ENCODE data around the gene ALB. TPM values are rescaled to one million over a fixed set of nuclear protein-coding genes. Genes with fewer than 3 reads are reported as not detected.

The ALB gene
- total and polyA plus RNA-seq, 5 experiments from 2014 or later = 0.73 to 0.88 TPM; not detected in 3

DNA sequence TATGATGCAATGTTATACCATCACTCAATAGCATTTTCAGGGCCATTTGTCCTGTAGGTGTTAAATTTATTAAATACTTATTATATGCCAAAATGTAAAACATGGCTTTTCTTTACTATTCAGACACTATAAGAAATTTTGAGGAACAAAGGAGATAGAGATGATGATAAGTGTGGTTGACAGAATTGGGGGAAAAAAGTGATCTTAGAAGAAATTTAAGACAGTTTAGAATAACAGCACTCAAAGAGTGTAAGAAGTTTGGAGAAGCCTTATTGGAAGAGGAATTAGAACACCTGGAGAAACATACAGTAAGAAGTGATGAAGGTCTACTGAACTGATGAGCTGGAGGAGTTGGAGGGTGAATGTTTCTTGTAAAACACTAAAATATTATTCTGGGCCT is 19.1 kb downstream of the ALB start:
- Mint-ChIP-seq H3K4me3 (no peak overlapping the region), H3K9me3 (peaks cover 0 to 2% (median 0%) of the 10 kb centered on the region in 9 donors), H3K27ac (no peak overlapping the region), H3K36me3 (no peaks in the 10 kb centered on the region), H3K27me3 (peaks cover 0 to 7% (median 3%) of the 10 kb centered on the region in 5 donors), H3K4me1 (no peaks in the 10 kb centered on the region)
- no peak for DNase-seq
- no peak for ATAC-seq
- POLR2A ChIA-PET = no interaction called here

DNA sequence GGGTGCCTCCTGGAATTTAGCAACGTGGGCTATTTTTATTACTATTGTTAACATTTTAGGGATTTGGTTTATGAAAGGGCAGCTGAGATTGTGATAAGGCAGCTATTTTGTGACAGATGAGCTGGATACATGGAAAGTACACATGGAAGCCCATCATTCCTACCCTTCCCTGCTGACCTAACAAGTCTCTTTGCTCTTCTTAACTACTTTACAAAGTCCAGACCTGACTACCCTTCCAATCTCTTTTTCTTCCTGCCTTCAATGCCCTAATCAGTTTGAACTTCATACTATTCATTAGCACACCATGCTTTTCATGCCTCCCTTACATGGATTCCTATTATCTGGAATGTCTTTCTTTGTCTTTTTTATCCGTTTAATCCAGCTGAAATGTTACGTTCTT is 22.6 kb downstream of the ALB start:
- no peaks in the 10 kb centered on the region for H3K36me3 Mint-ChIP-seq
- H3K9me3 Mint-ChIP-seq = peaks cover 0 to 2% (median 0%) of the 10 kb centered on the region in 9 donors
- no peak for ATAC-seq
- no peaks in the 10 kb centered on the region for H3K4me1 Mint-ChIP-seq
- no peak for DNase-seq
- H3K27me3 Mint-ChIP-seq = peaks cover 0 to 9% (median 3%) of the 10 kb centered on the region in 5 donors
- H3K27ac Mint-ChIP-seq = no peak overlapping the region
- H3K4me3 Mint-ChIP-seq = no peak overlapping the region
- POLR2A ChIA-PET = no interaction called here

DNA sequence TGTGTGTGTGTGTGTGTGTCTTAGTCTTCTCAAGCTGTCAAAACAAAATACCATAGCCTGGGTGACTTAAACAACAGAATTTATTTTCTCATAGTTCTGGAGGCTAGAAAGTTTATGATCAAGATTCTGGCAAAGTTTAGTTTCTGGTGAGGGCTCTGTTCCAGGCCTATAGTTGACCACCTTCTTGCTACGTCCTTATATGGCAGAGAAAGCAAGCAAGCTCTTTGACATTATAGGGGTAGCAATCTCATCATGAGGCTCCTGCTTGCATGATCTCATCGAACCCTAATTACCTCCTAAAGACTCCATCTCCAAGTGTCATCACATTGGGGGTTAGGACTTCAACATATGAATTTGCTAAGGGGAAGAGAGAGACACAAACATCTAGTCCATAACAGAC is 25.0 kb downstream of the ALB start:
- DNase-seq (no peak), ATAC-seq (no peak)
- H3K9me3 Mint-ChIP-seq = no peaks in the 10 kb centered on the region
- H3K27ac Mint-ChIP-seq = no peak overlapping the region
- no peaks in the 10 kb centered on the region for H3K36me3 Mint-ChIP-seq
- H3K4me1 Mint-ChIP-seq = no peaks in the 10 kb centered on the region
- no peak overlapping the region for H3K4me3 Mint-ChIP-seq
- H3K27me3 Mint-ChIP-seq = peaks cover 0 to 13% (median 3%) of the 10 kb centered on the region in 5 donors
- POLR2A ChIA-PET = no interaction called here

DNA sequence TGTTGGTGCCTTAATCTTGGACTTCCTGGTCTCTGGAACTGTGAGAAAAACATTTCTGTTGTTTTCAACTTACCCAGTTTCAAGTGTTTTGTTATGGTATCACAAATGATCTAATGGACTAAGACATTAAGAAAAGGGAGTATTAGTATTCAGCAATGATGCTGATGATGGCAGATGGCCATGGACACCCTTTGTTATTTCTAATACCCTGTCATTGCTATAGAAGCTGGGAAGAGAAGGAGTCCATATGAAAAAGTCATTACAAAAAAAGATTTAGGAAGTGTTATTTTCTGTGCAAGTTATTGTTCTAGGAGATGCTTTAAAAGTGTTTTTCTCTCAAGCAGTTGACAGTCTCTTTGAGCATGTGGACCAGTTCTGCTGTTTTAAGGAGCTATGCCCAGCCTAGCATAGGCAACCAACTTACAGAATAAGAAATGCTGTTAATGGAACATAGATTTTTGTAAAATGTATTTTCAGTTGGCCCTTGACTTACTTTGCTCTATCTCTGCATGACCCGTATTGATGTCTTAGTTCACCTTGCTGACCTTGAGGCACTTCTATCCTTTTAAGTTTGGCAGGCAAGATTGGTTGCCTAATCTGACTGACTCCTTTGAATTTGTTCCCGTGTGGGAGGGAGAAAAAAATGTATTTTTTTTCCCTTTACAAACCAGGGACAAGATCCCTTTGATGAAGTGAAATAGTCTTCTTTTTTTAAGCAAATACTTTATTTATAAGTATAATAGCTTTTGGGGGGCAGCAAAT is 25.9 kb downstream of the ALB start:
- ATAC-seq (no peak), DNase-seq (no peak)
- H3K27ac Mint-ChIP-seq = no peak overlapping the region
- no peaks in the 10 kb centered on the region for H3K36me3 Mint-ChIP-seq
- H3K27me3 Mint-ChIP-seq = peaks cover 0 to 13% (median 5%) of the 10 kb centered on the region in 5 donors
- H3K4me3 Mint-ChIP-seq = no peak overlapping the region
- POLR2A ChIA-PET = no interaction called here
- no peaks in the 10 kb centered on the region for H3K9me3 Mint-ChIP-seq
- H3K4me1 Mint-ChIP-seq = no peaks in the 10 kb centered on the region

DNA sequence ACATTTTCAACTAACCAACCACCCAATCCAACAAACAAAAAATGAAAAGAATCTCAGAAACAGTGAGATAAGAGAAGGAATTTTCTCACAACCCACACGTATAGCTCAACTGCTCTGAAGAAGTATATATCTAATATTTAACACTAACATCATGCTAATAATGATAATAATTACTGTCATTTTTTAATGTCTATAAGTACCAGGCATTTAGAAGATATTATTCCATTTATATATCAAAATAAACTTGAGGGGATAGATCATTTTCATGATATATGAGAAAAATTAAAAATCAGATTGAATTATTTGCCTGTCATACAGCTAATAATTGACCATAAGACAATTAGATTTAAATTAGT is 27.7 kb downstream of the ALB start:
- no peaks in the 10 kb centered on the region for H3K36me3 Mint-ChIP-seq
- POLR2A ChIA-PET = no interaction called here
- H3K4me3 Mint-ChIP-seq = no peak overlapping the region
- no peak for ATAC-seq
- no peak for DNase-seq
- no peaks in the 10 kb centered on the region for H3K9me3 Mint-ChIP-seq
- no peaks in the 10 kb centered on the region for H3K4me1 Mint-ChIP-seq
- no peak overlapping the region for H3K27ac Mint-ChIP-seq
- H3K27me3 Mint-ChIP-seq = peaks cover 0 to 11% (median 3%) of the 10 kb centered on the region in 5 donors

DNA sequence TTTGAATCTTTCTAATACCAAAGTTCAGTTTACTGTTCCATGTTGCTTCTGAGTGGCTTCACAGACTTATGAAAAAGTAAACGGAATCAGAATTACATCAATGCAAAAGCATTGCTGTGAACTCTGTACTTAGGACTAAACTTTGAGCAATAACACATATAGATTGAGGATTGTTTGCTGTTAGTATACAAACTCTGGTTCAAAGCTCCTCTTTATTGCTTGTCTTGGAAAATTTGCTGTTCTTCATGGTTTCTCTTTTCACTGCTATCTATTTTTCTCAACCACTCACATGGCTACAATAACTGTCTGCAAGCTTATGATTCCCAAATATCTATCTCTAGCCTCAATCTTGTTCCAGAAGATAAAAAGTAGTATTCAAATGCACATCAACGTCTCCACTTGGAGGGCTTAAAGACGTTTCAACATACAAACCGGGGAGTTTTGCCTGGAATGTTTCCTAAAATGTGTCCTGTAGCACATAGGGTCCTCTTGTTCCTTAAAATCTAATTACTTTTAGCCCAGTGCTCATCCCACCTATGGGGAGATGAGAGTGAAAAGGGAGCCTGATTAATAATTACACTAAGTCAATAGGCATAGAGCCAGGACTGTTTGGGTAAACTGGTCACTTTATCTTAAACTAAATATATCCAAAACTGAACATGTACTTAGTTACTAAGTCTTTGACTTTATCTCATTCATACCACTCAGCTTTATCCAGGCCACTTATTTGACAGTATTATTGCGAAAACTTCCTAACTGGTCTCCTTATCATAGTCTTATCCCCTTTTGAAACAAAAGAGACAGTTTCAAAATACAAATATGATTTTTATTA is 28.3 kb downstream of the ALB start:
- no peak for ATAC-seq
- Mint-ChIP-seq H3K9me3 (no peaks in the 10 kb centered on the region), H3K4me1 (no peaks in the 10 kb centered on the region), H3K4me3 (no peak overlapping the region), H3K27me3 (peaks cover 0 to 9% (median 3%) of the 10 kb centered on the region in 5 donors), H3K27ac (no peak overlapping the region), H3K36me3 (no peaks in the 10 kb centered on the region)
- POLR2A ChIA-PET = no interaction called here
- no peak for DNase-seq

DNA sequence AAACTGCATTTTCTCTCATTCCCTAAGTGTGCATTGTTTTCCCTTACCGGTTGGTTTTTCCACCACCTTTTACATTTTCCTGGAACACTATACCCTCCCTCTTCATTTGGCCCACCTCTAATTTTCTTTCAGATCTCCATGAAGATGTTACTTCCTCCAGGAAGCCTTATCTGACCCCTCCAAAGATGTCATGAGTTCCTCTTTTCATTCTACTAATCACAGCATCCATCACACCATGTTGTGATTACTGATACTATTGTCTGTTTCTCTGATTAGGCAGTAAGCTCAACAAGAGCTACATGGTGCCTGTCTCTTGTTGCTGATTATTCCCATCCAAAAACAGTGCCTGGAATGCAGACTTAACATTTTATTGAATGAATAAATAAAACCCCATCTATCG is 29.1 kb downstream of the ALB start:
- H3K36me3 Mint-ChIP-seq = no peaks in the 10 kb centered on the region

DNA sequence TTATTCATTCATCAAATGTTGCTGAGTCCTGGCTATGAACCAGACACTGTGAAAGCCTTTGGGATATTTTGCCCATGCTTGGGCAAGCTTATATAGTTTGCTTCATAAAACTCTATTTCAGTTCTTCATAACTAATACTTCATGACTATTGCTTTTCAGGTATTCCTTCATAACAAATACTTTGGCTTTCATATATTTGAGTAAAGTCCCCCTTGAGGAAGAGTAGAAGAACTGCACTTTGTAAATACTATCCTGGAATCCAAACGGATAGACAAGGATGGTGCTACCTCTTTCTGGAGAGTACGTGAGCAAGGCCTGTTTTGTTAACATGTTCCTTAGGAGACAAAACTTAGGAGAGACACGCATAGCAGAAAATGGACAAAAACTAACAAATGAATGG is 30.2 kb downstream of the ALB start:
- Mint-ChIP-seq H3K9me3 (no peaks in the 10 kb centered on the region), H3K27ac (no peak overlapping the region), H3K27me3 (peaks cover 0 to 14% (median 3%) of the 10 kb centered on the region in 5 donors), H3K4me1 (no peaks in the 10 kb centered on the region), H3K4me3 (no peak overlapping the region), H3K36me3 (no peaks in the 10 kb centered on the region)
- POLR2A ChIA-PET = no interaction called here
- ATAC-seq = no peak
- no peak for DNase-seq

More for the DNA sequence above, 29.1 kb downstream of the ALB start:
- H3K27me3 Mint-ChIP-seq = peaks cover 0 to 12% (median 3%) of the 10 kb centered on the region in 5 donors
- no peak overlapping the region for H3K27ac Mint-ChIP-seq
- POLR2A ChIA-PET = no interaction called here
- no peaks in the 10 kb centered on the region for H3K9me3 Mint-ChIP-seq
- no peak overlapping the region for H3K4me3 Mint-ChIP-seq
- ATAC-seq (no peak), DNase-seq (no peak)
- H3K4me1 Mint-ChIP-seq = no peaks in the 10 kb centered on the region

DNA sequence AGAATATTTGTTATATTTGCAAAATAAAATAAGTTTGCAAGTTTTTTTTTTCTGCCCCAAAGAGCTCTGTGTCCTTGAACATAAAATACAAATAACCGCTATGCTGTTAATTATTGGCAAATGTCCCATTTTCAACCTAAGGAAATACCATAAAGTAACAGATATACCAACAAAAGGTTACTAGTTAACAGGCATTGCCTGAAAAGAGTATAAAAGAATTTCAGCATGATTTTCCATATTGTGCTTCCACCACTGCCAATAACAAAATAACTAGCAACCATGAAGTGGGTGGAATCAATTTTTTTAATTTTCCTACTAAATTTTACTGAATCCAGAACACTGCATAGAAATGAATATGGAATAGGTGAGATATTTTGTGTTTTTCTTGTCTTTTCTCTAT is 31.9 kb downstream of the ALB start, which contains the start of gene AFP:
Gene AFP (plus strand): TSS at position 238 of the 400 bp plus-strand sequence. CDS start 42 bp downstream, at position 280.
- H3K36me3 Mint-ChIP-seq = no peaks in the 10 kb centered on the region
- H3K9me3 Mint-ChIP-seq = no peaks in the 10 kb centered on the region
- H3K27ac Mint-ChIP-seq = no peak within 1 kb of the TSS
- H3K4me1 Mint-ChIP-seq = no peaks in the 10 kb centered on the region
- peaks cover 1 to 9% (median 3%) of the 10 kb centered on the region in 5 donors for H3K27me3 Mint-ChIP-seq
- POLR2A ChIA-PET = no interaction called here
- DNase-seq (no peak), ATAC-seq (no peak)
- H3K4me3 Mint-ChIP-seq = no peak within 1 kb of the TSS

DNA sequence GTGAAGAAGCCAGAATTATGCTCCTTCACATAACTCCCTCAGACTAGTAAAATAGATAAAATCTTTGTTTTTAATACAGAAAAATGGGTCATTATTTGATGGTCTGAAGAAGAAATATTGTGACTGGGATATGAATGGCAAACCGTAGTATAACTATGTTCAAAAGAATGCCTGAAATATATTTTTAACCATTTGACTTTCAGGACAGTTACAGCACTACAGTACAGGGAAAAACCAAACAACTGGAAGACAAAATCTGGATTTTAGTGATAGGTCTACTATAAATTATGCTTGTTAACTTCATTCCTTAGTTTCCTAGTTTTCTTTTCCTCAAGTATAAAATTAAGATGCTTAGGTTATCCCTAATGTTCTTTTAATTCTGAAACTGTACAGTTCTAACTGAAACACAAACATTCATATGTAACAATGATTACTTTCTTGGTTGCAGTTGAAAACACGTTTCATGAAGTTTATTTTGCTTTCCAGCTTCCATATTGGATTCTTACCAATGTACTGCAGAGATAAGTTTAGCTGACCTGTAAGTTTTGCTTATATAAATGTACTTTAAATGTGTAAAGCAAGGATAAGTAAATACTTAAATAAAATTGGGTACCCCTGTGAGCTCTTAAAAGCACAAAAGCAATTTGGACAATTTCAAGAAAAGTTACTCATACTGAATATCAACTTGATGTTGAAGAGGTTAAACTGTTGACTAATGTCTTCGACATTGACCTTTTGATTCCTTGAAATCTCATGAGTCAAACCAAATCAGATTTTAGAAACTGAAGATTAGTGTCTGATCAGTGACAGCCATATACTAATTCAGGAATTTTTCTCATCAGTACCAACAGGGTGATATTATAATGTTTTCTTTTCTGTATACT is 32.8 kb downstream of the ALB start:
- H3K27ac Mint-ChIP-seq = no peak overlapping the region
- H3K4me3 Mint-ChIP-seq = no peak overlapping the region
- no peaks in the 10 kb centered on the region for H3K4me1 Mint-ChIP-seq
- ATAC-seq (no peak), DNase-seq (no peak)
- no peaks in the 10 kb centered on the region for H3K9me3 Mint-ChIP-seq
- POLR2A ChIA-PET = no interaction called here
- H3K27me3 Mint-ChIP-seq = peaks cover 6 to 11% (median 9%) of the 10 kb centered on the region in 5 donors
- H3K36me3 Mint-ChIP-seq = no peaks in the 10 kb centered on the region

DNA sequence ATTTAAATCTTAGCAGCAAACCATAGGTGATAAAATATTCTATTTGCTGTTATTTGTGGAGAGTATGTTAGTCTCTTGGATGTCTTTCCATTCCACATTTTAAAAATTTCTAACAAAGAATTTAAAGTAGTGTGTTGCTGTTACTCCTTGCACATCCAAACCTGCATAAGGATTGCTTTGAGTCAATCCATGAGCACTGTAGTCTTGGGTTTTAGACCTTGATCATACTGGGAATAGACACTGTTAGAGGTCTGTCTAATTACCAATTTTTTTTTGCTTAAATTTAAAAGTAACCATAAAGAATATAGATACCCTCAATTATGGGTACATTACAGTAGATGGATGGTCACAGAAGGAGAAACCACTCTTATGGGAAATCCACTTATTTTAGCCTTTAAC is 33.5 kb downstream of the ALB start:
- Mint-ChIP-seq H3K36me3 (no peaks in the 10 kb centered on the region), H3K4me3 (no peak overlapping the region), H3K4me1 (no peaks in the 10 kb centered on the region), H3K27me3 (peaks cover 3 to 12% (median 9%) of the 10 kb centered on the region in 5 donors), H3K9me3 (no peaks in the 10 kb centered on the region), H3K27ac (no peak overlapping the region)
- DNase-seq (no peak), ATAC-seq (no peak)
- POLR2A ChIA-PET = no interaction called here

DNA sequence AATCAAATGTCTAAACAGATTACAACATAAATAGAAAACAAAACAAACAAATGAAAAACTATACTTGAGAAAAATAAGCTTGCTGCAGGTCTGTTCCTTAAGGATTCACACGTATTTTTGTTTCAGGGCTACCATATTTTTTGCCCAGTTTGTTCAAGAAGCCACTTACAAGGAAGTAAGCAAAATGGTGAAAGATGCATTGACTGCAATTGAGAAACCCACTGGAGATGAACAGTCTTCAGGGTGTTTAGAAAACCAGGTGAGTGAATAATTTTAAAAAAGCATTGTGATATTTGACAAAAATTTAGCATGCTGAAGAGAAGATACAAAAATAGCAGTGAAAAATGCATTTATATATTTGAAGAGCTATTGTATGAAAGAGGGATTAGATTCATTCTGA is 34.0 kb downstream of the ALB start:
- peaks cover 3 to 12% (median 7%) of the 10 kb centered on the region in 5 donors for H3K27me3 Mint-ChIP-seq
- no peak overlapping the region for H3K27ac Mint-ChIP-seq
- no peaks in the 10 kb centered on the region for H3K36me3 Mint-ChIP-seq
- no peaks in the 10 kb centered on the region for H3K4me1 Mint-ChIP-seq
- no peak for ATAC-seq
- H3K9me3 Mint-ChIP-seq = no peaks in the 10 kb centered on the region
- DNase-seq = no peak
- H3K4me3 Mint-ChIP-seq = no peak overlapping the region
- POLR2A ChIA-PET = no interaction called here
